Small intestine (tissue), 7 donors: ENCODE measurements around the gene PHETA1. TPM values are rescaled to one million over a fixed set of nuclear protein-coding genes. Genes with fewer than 3 reads are reported as not detected.

ENCODE experiments used
- DNase-seq, 2 donors: peaks; one replicate each; pipeline versions ENCODE4 v3.0.0 to v3.0.0-alpha.2; 2013
- FAIRE-seq: peaks from 2 replicates; lab custom pipeline; 2012; peaks lifted over from hg19 to GRCh38; lab: Jason Lieb, UNC
- H3K27ac ChIP-seq, 3 donors: one replicate each; pipeline ENCODE4 v1.5.1; 2013; ENCODE audit warnings: low read length in 2 of 3, mild to moderate bottlenecking in 2 of 3, control low read depth in 1 of 3, inconsistent platforms in 1 of 3, low read depth in 1 of 3, moderate library complexity in 1 of 3
- H3K27me3 ChIP-seq, 3 donors: one replicate each; pipeline ENCODE4 v1.6.1; 2013; ENCODE audit warnings: low read length in 3 of 3, inconsistent platforms in 1 of 3; ENCODE audit not compliant: control insufficient read depth in 3 of 3, insufficient read depth in 3 of 3
- H3K36me3 ChIP-seq, 3 donors: one replicate each; pipeline ENCODE4 v1.6.1; 2013; ENCODE audit warnings: low read length in 3 of 3, inconsistent platforms in 1 of 3, low read depth in 1 of 3, mild to moderate bottlenecking in 1 of 3, moderate library complexity in 1 of 3; ENCODE audit not compliant: control insufficient read depth in 3 of 3, insufficient read depth in 2 of 3
- H3K4me1 ChIP-seq, 3 donors: one replicate each; pipeline ENCODE4 v1.6.1; 2013; ENCODE audit warnings: low read length in 2 of 3, inconsistent platforms in 1 of 3, low read depth in 1 of 3, mild to moderate bottlenecking in 1 of 3, moderate library complexity in 1 of 3; ENCODE audit not compliant: control insufficient read depth in 3 of 3, insufficient read depth in 2 of 3
- H3K4me3 ChIP-seq, 3 donors: one replicate each; pipeline ENCODE4 v1.5.1; 2013; ENCODE audit warnings: low read length in 3 of 3, control low read depth in 1 of 3, inconsistent platforms in 1 of 3, low read depth in 1 of 3, mild to moderate bottlenecking in 1 of 3, moderate library complexity in 1 of 3
- H3K9me3 ChIP-seq, 2 donors: one replicate each; pipeline ENCODE4 v1.6.1; 2013; ENCODE audit warnings: low read depth in 1 of 2, low read length in 1 of 2; ENCODE audit not compliant: control insufficient read depth in 2 of 2, insufficient read depth in 1 of 2
- WGBS, 3 donors: extraction: QIAGEN DNeasy Blood & Tissue Kit; methylation state at CpG; one replicate each; pipeline ENCODE4 v1.1.7; 2013; 5-methylcytosine and 5-hydroxymethylcytosine counted together
- polyA plus RNA-seq, 4 donors: library from polyadenylated mRNA; stranded (reverse) in 3 of 4; unstranded in 1 of 4; fragments of 200-250 nt in 3 of 4; fragments of 120-200 nt in 1 of 4; gene quantifications; one replicate each; pipeline versions ENCODE4 v1.2.1 to v1.2.3, GENCODE V29; 2013
- donor health status: healthy with polysubstance abuse.
- donor health status: control.
- donor health status: control.
- donor health status: Bipolar disorder and iron deficiency.
- donor health status: healthy.

The PHETA1 gene
- polyA plus RNA-seq, 4 donors, result 37.3 to 87.1 (median 46.0) TPM

DNA sequence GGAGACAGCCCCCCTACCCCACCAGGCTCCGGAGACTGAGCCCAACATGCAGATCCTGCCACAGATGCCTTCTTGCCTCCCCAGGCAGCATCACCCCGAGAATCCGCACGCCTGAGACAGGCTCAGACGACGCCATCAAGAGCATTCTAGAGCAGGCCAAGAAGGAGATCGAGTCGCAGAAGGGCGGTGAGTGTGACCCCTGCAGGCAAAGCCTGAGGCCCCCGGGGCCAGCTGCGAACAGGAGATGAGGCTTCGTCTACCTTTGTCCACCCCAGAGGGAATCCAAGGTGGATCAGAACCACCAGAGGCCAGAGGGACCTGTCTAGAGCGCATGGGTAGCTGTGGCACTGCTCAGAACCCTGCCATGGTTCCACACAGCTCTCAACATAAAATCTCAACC, 56.9 kb downstream of the PHETA1 start:
- Histone ChIP-seq H3K4me1 (no peaks in the 10 kb centered on the region), H3K9me3 (peaks cover 0 to 2% of the 10 kb centered on the region in 2 donors), H3K27me3 (peaks cover 0 to 3% (median 0%) of the 10 kb centered on the region in 3 donors), H3K27ac (no peak overlapping the region), H3K4me3 (no peak overlapping the region), H3K36me3 (no peaks in the 10 kb centered on the region)
- no peak for DNase-seq
- FAIRE-seq, result no peak
- WGBS, 3 donors, result 90 to 93% (median 92%) methylated on average over 13 of the region's 13 CpGs

DNA sequence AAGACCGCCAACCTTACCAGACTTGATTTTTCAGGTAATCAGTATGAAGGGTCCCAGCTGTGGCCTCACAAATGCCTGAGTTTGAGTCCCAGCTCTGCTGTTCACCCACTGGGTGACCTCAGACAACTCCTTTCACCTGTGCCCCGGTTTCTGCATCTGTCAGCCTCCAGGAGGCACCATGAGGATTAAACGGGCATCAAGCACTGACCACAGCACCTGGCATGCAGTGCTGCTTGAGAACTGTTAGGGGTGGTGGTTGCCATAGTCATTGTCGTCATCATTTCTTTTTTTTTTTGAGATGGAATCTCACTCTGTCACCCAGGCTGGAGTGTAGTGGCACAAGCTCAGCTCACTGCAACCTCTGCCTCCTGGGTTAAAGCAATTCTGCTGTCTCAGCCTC, 57.9 kb downstream of the PHETA1 start:
- Histone ChIP-seq H3K9me3 (peaks cover 0 to 9% of the 10 kb centered on the region in 2 donors), H3K27ac (no peak overlapping the region), H3K4me1 (no peaks in the 10 kb centered on the region), H3K4me3 (no peak overlapping the region), H3K36me3 (no peaks in the 10 kb centered on the region), H3K27me3 (peaks cover 0 to 3% (median 0%) of the 10 kb centered on the region in 3 donors)
- FAIRE-seq (no peak), DNase-seq (no peak)
- 61 to 71% (median 63%) methylated on average over 4 of the region's 4 CpGs for WGBS, 3 donors

Other genes with a start within 250 kb of the PHETA1 start
- gene SH2B3, start 36.8 kb upstream of the PHETA1 start, polyA plus RNA-seq, result 10 to 100 TPM in 1 of 4 donors, 1 to 10 TPM in 2, under 1 TPM in 1; 0.67 to 14.9 (median 6.9) TPM
- gene ATXN2, start 230.2 kb upstream of the PHETA1 start, polyA plus RNA-seq, result 10 to 100 TPM in 3 of 4 donors, 1 to 10 TPM in 1; 8.6 to 41.9 (median 14.7) TPM